Trophoblast cell (in vitro differentiated cells and primary cell): ENCODE data around the gene BLVRA.

Source experiments
- DNase-seq, 2 donors: peaks; one replicate each; pipeline ENCODE4 v3.0.0-alpha.2; 2016
- H2AFZ ChIP-seq: 2 replicates; pipeline ENCODE4 v1.6.1; 2013; ENCODE audit warnings: low read length, moderate library complexity, mild to moderate bottlenecking; ENCODE audit not compliant: insufficient read depth, poor library complexity
- H2AK5ac ChIP-seq: 2 replicates; pipeline ENCODE4 v1.6.1; 2013; ENCODE audit warnings: mild to moderate bottlenecking, low read length
- H2BK120ac ChIP-seq: 2 replicates; pipeline ENCODE4 v1.6.1; 2013; ENCODE audit warnings: low read length, mild to moderate bottlenecking, moderate library complexity; ENCODE audit not compliant: insufficient read depth, poor library complexity
- H2BK12ac ChIP-seq: 2 replicates; pipeline ENCODE4 v1.6.1; 2013; ENCODE audit warnings: mild to moderate bottlenecking, low read length, moderate library complexity
- H2BK5ac ChIP-seq: 2 replicates; pipeline ENCODE4 v1.6.1; 2013; ENCODE audit warnings: low read length, low read depth, moderate library complexity, mild to moderate bottlenecking; ENCODE audit not compliant: poor library complexity
- H3K14ac ChIP-seq: 2 replicates; pipeline ENCODE4 v1.6.1; 2013; ENCODE audit warnings: mild to moderate bottlenecking, low read length
- H3K18ac ChIP-seq: 2 replicates; pipeline ENCODE4 v1.6.1; 2013; ENCODE audit warnings: mild to moderate bottlenecking, low read length
- H3K23ac ChIP-seq: 2 replicates; pipeline ENCODE4 v1.6.1; 2013; ENCODE audit warnings: low read length
- H3K27ac ChIP-seq: 2 replicates; pipeline ENCODE4 v1.5.1; 2013; ENCODE audit warnings: low read depth, mild to moderate bottlenecking, inconsistent platforms, low read length, moderate library complexity
- H3K27me3 ChIP-seq: 2 replicates; pipeline ENCODE4 v1.6.1; 2013; ENCODE audit warnings: inconsistent platforms, mild to moderate bottlenecking, low read length, moderate library complexity; ENCODE audit not compliant: insufficient read depth
- H3K36me3 ChIP-seq, 2 experiments: 1 replicate in 1 of 2; 2 replicates in 1 of 2; pipeline ENCODE4 v1.6.1; 2013; ENCODE audit warnings: low read length in 2 of 2, mild to moderate bottlenecking in 2 of 2, moderate library complexity in 1 of 2; ENCODE audit not compliant: insufficient read depth in 2 of 2, control insufficient read depth in 1 of 2
- H3K4ac ChIP-seq: 2 replicates; pipeline ENCODE4 v1.6.1; 2013; ENCODE audit warnings: low read depth, mild to moderate bottlenecking, low read length, moderate library complexity
- H3K4me1 ChIP-seq, 2 experiments: 1 replicate in 1 of 2; 2 replicates in 1 of 2; pipeline ENCODE4 v1.6.1; 2013; ENCODE audit warnings: low read length in 2 of 2, mild to moderate bottlenecking in 2 of 2, moderate library complexity in 1 of 2; ENCODE audit not compliant: insufficient read depth in 2 of 2, control insufficient read depth in 1 of 2
- H3K4me2 ChIP-seq: 2 replicates; pipeline ENCODE4 v1.6.1; 2013; ENCODE audit warnings: inconsistent platforms, mild to moderate bottlenecking, low read length, moderate library complexity
- H3K4me3 ChIP-seq: 2 replicates; pipeline ENCODE4 v1.5.1; 2013; ENCODE audit warnings: mild to moderate bottlenecking, low read depth, low read length, inconsistent platforms
- H3K79me1 ChIP-seq: one replicate; pipeline ENCODE4 v1.6.1; 2013; ENCODE audit warnings: low read length
- H3K79me2 ChIP-seq: 2 replicates; pipeline ENCODE4 v1.6.1; 2013; ENCODE audit warnings: low read length, mild to moderate bottlenecking; ENCODE audit not compliant: control insufficient read depth, insufficient read depth, poor library complexity
- H3K9ac ChIP-seq: 2 replicates; pipeline ENCODE4 v1.6.1; 2013; ENCODE audit warnings: mild to moderate bottlenecking, low read length
- H3K9me3 ChIP-seq: 2 replicates; pipeline ENCODE4 v1.6.1; 2013; ENCODE audit warnings: low read depth, mild to moderate bottlenecking, control low read depth, inconsistent platforms, low read length; ENCODE audit not compliant: insufficient read depth
- H4K12ac ChIP-seq: 2 replicates; pipeline ENCODE4 v1.6.1; 2013; ENCODE audit warnings: low read depth, mild to moderate bottlenecking, low read length, moderate library complexity
- H4K8ac ChIP-seq: 2 replicates; pipeline ENCODE4 v1.6.1; 2013; ENCODE audit warnings: low read depth, mild to moderate bottlenecking, low read length, moderate library complexity
- H4K91ac ChIP-seq: one replicate; pipeline ENCODE4 v1.6.1; 2013; ENCODE audit warnings: low read depth, mild to moderate bottlenecking, low read length, moderate library complexity
- WGBS: extraction: QIAGEN DNeasy Blood & Tissue Kit; methylation state at CpG from one replicate; pipeline ENCODE4 v1.1.7; 2013; ENCODE audit warnings: missing lambda C conversion rate; ENCODE audit not compliant: insufficient read length, insufficient coverage; ENCODE audit errors: extremely low coverage; 5-methylcytosine and 5-hydroxymethylcytosine counted together

BLVRA gene

GRCh38 chr7:43727003-43727402 lies 31.5 kb upstream of the BLVRA start:
- Histone ChIP-seq H3K18ac (no peak overlapping the region), H3K36me3 (peaks cover 0 to 3% of the 10 kb centered on the region in 2 experiments), H3K4me1 (no peaks in the 10 kb centered on the region), H4K8ac (no peak overlapping the region), H2BK5ac (no peak overlapping the region), H2AK5ac (no peak overlapping the region), H2AFZ (no peak overlapping the region), H2BK12ac (no peak overlapping the region), H3K9me3 (no peaks in the 10 kb centered on the region), H3K4ac (no peak overlapping the region), H3K27me3 (no peaks in the 10 kb centered on the region), H3K23ac (no peak overlapping the region), H3K9ac (no peak overlapping the region), H3K4me2 (no peak overlapping the region), H3K14ac (no peak overlapping the region), H3K79me1 (peaks cover 8% of the 10 kb centered on the region), H4K91ac (no peak overlapping the region), H3K27ac (no peak overlapping the region), H4K12ac (no peak overlapping the region), H2BK120ac (no peak overlapping the region), H3K4me3 (no peak overlapping the region), H3K79me2 (peaks cover 7% of the 10 kb centered on the region)
- WGBS, result no CpG with 5 or more reads among the region's 5 CpGs
- DNase-seq, result no peak

- no peak overlapping the region for H4K12ac ChIP-seq
- H3K9ac ChIP-seq, result no peak overlapping the region
- H3K79me1 ChIP-seq, result peaks cover 8% of the 10 kb centered on the region
- no peak overlapping the region for H2AK5ac ChIP-seq
- H2AFZ ChIP-seq, result no peak overlapping the region
- no peaks in the 10 kb centered on the region for H3K9me3 ChIP-seq
- no peak overlapping the region for H3K18ac ChIP-seq
- no peak overlapping the region for H4K91ac ChIP-seq
- H3K4ac ChIP-seq, result peak overlapping the region; percentile 55
- peaks cover 7% of the 10 kb centered on the region for H3K79me2 ChIP-seq
- H2BK120ac ChIP-seq, result no peak overlapping the region
- no peak overlapping the region for H3K4me3 ChIP-seq
- peaks cover 0 to 3% of the 10 kb centered on the region in 2 experiments for H3K36me3 ChIP-seq
- no peak overlapping the region for H4K8ac ChIP-seq
- H3K27ac ChIP-seq, result no peak overlapping the region
- H3K14ac ChIP-seq, result no peak overlapping the region
- WGBS, result no CpG with 5 or more reads among the region's 1 CpG
- no peaks in the 10 kb centered on the region for H3K27me3 ChIP-seq
- H3K4me1 ChIP-seq, result no peaks in the 10 kb centered on the region
- no peak for DNase-seq
- H3K23ac ChIP-seq, result no peak overlapping the region
- no peak overlapping the region for H2BK12ac ChIP-seq
- no peak overlapping the region for H3K4me2 ChIP-seq
- H2BK5ac ChIP-seq, result no peak overlapping the region
Measured at GRCh38 chr7:43727494-43727893, 31.0 kb upstream of the BLVRA start.

GRCh38 chr7:43729214-43729923 lies 29.1 kb upstream of the BLVRA start, which contains the start of gene COA1:
Gene COA1, minus strand, starts transcription at chr7:43729523. Its CDS starts 80,909 bp downstream, at chr7:43648614.
- peak within 1 kb of the TSS; percentile 77 for H2BK5ac ChIP-seq
- H3K36me3 ChIP-seq, result peaks cover 0 to 3% of the 10 kb centered on the region in 2 experiments
- no CpG with 5 or more reads among the region's 66 CpGs for WGBS
- peak within 1 kb of the TSS; percentile 88 for H2BK120ac ChIP-seq
- H3K14ac ChIP-seq, result peak within 1 kb of the TSS; percentile 96
- H3K23ac ChIP-seq, result no peak within 1 kb of the TSS
- H3K79me2 ChIP-seq, result peaks cover 7% of the 10 kb centered on the region
- H3K9me3 ChIP-seq, result no peaks in the 10 kb centered on the region
- H2AK5ac ChIP-seq, result peak within 1 kb of the TSS; percentile 68
- peak within 1 kb of the TSS; percentile 85 for H3K4me2 ChIP-seq
- peaks cover 8% of the 10 kb centered on the region for H3K79me1 ChIP-seq
- H4K8ac ChIP-seq, result peak within 1 kb of the TSS; percentile 100
- no peaks in the 10 kb centered on the region for H3K27me3 ChIP-seq
- peak within 1 kb of the TSS; percentile 81 for H3K27ac ChIP-seq
- peak within 1 kb of the TSS; percentile 88 for H3K4me3 ChIP-seq
- H4K91ac ChIP-seq, result peak within 1 kb of the TSS; percentile 90
- DNase-seq, result peak; percentile 92 to 95
- H2AFZ ChIP-seq, result peak within 1 kb of the TSS; percentile 99
- H3K18ac ChIP-seq, result peak within 1 kb of the TSS; percentile 95
- peak within 1 kb of the TSS; percentile 50 for H2BK12ac ChIP-seq
- H3K4me1 ChIP-seq, result no peaks in the 10 kb centered on the region
- H4K12ac ChIP-seq, result peak within 1 kb of the TSS; percentile 97
- H3K9ac ChIP-seq, result peak within 1 kb of the TSS; percentile 87
- peak within 1 kb of the TSS; percentile 98 for H3K4ac ChIP-seq

GRCh38 chr7:43729924-43730248 lies 28.6 kb upstream of the BLVRA start:
- peaks cover 0 to 1% of the 10 kb centered on the region in 2 experiments for H3K36me3 ChIP-seq
- H3K4me1 ChIP-seq, result no peaks in the 10 kb centered on the region
- peak overlapping the region; percentile 81 for H3K27ac ChIP-seq
- H4K12ac ChIP-seq, result peak overlapping the region; percentile 89
- H3K14ac ChIP-seq, result no peak overlapping the region
- H3K9me3 ChIP-seq, result no peaks in the 10 kb centered on the region
- H2BK120ac ChIP-seq, result peak overlapping the region; percentile 47
- DNase-seq, result no peak
- peaks cover 8% of the 10 kb centered on the region for H3K79me1 ChIP-seq
- H3K23ac ChIP-seq, result no peak overlapping the region
- no peaks in the 10 kb centered on the region for H3K27me3 ChIP-seq
- peak overlapping the region; percentile 85 for H3K4me2 ChIP-seq
- H2BK12ac ChIP-seq, result no peak overlapping the region
- peaks cover 5% of the 10 kb centered on the region for H3K79me2 ChIP-seq
- no peak overlapping the region for H3K4ac ChIP-seq
- peak overlapping the region; percentile 100 for H4K8ac ChIP-seq
- H4K91ac ChIP-seq, result peak overlapping the region; percentile 90
- H3K4me3 ChIP-seq, result peak overlapping the region; percentile 88
- H3K18ac ChIP-seq, result no peak overlapping the region
- H2BK5ac ChIP-seq, result peak overlapping the region; percentile 21
- peak overlapping the region; percentile 78 for H3K9ac ChIP-seq
- H2AK5ac ChIP-seq, result no peak overlapping the region
- WGBS, result no CpG with 5 or more reads among the region's 4 CpGs
- peak overlapping the region; percentile 98 for H2AFZ ChIP-seq
